Measurements from ENCODE around the gene GALNT18. TPM values are rescaled to one million over a fixed set of nuclear protein-coding genes. Genes with fewer than 3 reads are reported as not detected.
A peak's percentile ranks its signal among the peaks of the same experiment; 100 is the strongest.

The GALNT18 gene
- total RNA-seq, 1 donor from 2014 or later = 22.9 TPM

GRCh38 chr11:11486423-11486822 lies 135.4 kb downstream of the GALNT18 start:
- no peak for DNase-seq (ENCODE audit: missing footprints)
- no peak for ATAC-seq
- intact Hi-C loops (cut with DNase I) = no loop called here

- ATAC-seq (no peak), DNase-seq (ENCODE audit: missing footprints) (no peak)
- intact Hi-C loops (cut with DNase I) = no loop called here
Observed at GRCh38 chr11:11486002-11486401, 135.8 kb downstream of the GALNT18 start.

GRCh38 chr11:11483627-11484026 lies 138.2 kb downstream of the GALNT18 start:
- no peak for ATAC-seq
- DNase-seq (ENCODE audit: missing footprints) = no peak
- intact Hi-C loops (cut with DNase I) = loop anchor here (5.0 kb wide), 1 partner anchor 134 kb away; no protein-coding TSS in a partner anchor

DNA sequence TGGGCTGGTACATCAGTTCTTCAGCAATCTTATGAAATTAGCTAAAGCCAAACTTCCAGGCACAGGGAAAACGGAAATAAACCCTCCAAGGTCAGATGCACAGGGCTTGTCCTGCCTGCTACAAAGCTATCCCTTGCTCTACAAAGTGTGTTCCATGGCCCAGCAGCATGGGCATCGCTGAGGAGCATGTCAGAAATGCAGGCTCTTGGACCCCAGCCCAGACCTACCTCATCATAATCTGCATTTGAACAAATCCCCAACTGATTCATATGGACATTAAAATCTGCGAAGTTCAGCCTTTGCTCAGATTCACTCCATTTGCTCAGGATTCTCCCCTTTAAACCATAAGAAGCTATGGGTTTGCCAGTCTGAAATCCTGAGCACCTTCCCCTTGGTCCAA lies 139.1 kb downstream of the GALNT18 start:
- no peak for ATAC-seq
- no peak for DNase-seq (ENCODE audit: missing footprints)
- intact Hi-C loops (cut with DNase I) = loop anchor here (5.0 kb wide), 1 partner anchor 135 kb away; no protein-coding TSS in a partner anchor

DNA sequence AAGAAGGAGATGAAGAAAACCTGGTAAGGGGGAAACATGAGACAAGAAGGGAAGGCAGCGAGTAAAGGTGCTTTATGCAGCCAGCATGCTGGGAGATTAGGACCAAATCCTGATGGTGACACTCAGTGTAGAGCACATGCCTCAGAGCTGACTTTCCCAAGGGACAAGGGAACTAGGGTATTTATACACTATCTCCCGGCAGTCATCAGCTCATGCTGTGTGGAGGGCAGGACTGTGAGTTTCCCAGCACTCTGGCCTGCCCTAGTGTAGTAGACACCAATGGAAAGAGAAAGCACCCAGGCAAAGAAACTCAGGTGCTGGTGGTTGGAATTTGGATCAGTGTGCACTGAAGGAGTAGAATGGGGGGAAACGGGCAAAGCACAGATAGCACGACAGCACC lies 140.4 kb downstream of the GALNT18 start:
- ATAC-seq (peak; percentile 92), DNase-seq (ENCODE audit: missing footprints) (no peak)
- intact Hi-C loops (cut with DNase I) = loop anchor here (5.0 kb wide), 1 partner anchor 136 kb away; no protein-coding TSS in a partner anchor

DNA sequence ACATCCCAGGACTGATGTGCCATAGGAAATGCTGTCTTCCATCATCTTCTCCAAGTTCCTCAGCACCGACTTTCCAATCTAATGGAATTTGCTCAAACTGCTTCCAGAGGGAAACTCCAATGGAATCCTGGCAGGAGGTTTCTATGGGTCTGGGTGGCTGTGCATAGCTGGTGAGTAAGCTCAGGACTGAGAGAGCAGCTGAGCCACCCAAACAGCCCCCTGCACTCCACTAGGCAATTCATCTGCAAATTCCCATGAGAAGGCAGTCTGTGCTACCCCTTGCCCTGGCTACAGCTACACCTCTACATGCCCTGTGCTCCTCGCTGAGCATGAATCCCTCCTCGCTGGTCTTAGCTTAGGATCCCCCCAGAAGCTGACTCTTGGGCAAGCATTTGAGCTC lies 140.8 kb downstream of the GALNT18 start:
- intact Hi-C loops (cut with DNase I) = loop anchor here (5.0 kb wide), 1 partner anchor 136 kb away; no protein-coding TSS in a partner anchor
- peak; percentile 1 for ATAC-seq
- DNase-seq (ENCODE audit: missing footprints) = no peak

GRCh38 chr11:11478687-11479086 lies 143.1 kb downstream of the GALNT18 start:
- DNase-seq (ENCODE audit: missing footprints) (no peak), ATAC-seq (no peak)
- intact Hi-C loops (cut with DNase I) = no loop called here

- intact Hi-C loops (cut with DNase I) = no loop called here
- DNase-seq (ENCODE audit: missing footprints) (no peak), ATAC-seq (no peak)
Observed at GRCh38 chr11:11477695-11478420, 143.9 kb downstream of the GALNT18 start.

- DNase-seq (ENCODE audit: missing footprints) (no peak), ATAC-seq (peak; percentile 44)
- intact Hi-C loops (cut with DNase I) = no loop called here
Observed at GRCh38 chr11:11476971-11477645, 144.7 kb downstream of the GALNT18 start.

DNA sequence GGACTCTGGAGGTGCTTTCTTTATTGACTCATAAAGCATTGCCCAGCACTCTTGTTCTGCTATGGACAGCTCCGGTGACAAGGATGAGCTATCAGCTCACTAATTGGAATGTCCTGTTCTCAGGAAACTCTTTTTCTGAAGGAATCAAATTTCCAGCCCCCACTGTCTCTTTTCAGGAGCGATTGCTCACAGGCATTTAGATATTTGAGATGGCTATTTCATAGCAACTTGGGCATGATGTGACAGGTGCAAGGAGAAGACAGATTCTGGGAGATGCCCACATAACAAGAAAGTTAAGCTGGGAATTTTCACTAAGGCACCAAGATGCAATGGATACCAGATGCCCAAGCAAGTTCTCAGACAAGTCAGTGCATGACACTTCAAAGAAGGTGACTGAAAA lies 145.3 kb downstream of the GALNT18 start:
- ATAC-seq = no peak
- DNase-seq (ENCODE audit: missing footprints) = no peak
- intact Hi-C loops (cut with DNase I) = no loop called here

DNA sequence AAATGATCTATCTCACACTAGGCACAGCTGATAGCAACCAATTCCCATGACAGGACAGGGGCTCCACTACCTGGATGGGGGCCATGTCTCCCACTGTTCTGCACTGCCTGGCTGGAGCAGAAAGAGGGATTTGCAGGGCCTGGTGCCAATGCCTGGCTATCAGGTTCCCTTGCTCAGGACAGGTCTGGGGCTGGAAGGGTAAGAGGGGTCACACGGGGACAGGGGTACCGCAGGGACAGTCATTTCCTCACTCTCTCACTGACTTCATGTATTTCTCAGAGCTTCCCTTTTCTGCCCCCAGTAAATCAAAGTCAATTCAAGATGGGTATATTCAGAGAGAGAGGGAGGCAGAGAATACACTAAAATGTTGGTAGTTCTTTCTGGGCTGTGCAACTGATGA lies 149.7 kb downstream of the GALNT18 start:
- intact Hi-C loops (cut with DNase I) = no loop called here
- no peak for DNase-seq (ENCODE audit: missing footprints)
- no peak for ATAC-seq

GRCh38 chr11:11471201-11471600 lies 150.6 kb downstream of the GALNT18 start:
- no peak for ATAC-seq
- intact Hi-C loops (cut with DNase I) = no loop called here

DNA sequence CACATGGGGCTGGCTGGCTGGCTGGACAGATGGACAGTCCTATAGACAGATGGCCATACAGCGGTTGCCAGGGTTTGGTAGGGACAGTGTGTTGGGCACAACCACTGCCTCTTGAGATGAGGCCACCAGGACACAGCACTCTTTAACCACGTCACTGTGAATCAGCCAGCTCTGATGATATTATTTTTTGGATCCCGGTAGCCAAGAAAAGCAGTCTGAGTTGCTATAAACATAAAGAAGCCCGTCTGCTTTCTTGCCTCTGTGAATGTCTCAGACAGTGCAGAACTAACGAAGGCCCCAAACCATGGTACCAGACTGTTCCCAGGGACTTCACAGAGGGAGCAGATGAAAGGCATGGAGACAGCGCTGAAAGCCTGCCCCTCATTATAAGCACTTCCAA lies 152.9 kb downstream of the GALNT18 start:
- intact Hi-C loops (cut with DNase I) = no loop called here
- DNase-seq (ENCODE audit: missing footprints) = no peak
- peak; percentile 25 for ATAC-seq

More at GRCh38 chr11:11471201-11471600, 150.6 kb downstream of the GALNT18 start:
- DNase-seq (ENCODE audit: missing footprints) = no peak

- ATAC-seq = no peak
- DNase-seq (ENCODE audit: missing footprints) = no peak
- intact Hi-C loops (cut with DNase I) = no loop called here
Observed at GRCh38 chr11:11467312-11467711, 154.5 kb downstream of the GALNT18 start.

GRCh38 chr11:11464555-11464954 lies 157.2 kb downstream of the GALNT18 start:
- DNase-seq (ENCODE audit: missing footprints) (no peak), ATAC-seq (no peak)
- intact Hi-C loops (cut with DNase I) = loop anchor here (5.0 kb wide), 1 partner anchor 43 kb away; no protein-coding TSS in a partner anchor

DNA sequence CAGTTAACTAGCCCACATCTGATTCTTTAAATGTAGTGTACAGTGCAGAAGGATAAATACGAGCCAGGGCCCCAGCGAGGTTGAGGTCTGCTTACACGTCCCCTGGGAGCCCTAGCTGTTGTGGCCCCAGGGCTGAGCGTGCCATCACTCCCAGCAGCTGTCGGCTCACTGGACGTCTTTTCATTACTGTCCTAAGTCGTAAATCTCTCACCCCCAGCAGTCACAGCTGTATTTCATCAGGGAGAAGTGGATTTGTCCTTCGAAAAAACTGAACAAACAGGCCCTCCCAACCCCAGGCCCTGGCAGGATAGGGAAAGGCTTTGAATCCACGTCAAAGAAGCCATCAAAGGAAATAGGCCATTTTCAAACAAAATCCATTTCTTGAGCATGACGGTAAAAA lies 158.4 kb downstream of the GALNT18 start:
- no peak for ATAC-seq
- DNase-seq (ENCODE audit: missing footprints) = no peak
- intact Hi-C loops (cut with DNase I) = loop anchor here (5.0 kb wide), 1 partner anchor 44 kb away; no protein-coding TSS in a partner anchor

- intact Hi-C loops (cut with DNase I) = loop anchor here (1.0 to 5.0 kb wide), 2 partner anchors 46 to 54 kb away; no protein-coding TSS in a partner anchor
- peak; percentile 83 for ATAC-seq
- no peak for DNase-seq (ENCODE audit: missing footprints)
Observed at GRCh38 chr11:11461473-11461872, 160.3 kb downstream of the GALNT18 start.

DNA sequence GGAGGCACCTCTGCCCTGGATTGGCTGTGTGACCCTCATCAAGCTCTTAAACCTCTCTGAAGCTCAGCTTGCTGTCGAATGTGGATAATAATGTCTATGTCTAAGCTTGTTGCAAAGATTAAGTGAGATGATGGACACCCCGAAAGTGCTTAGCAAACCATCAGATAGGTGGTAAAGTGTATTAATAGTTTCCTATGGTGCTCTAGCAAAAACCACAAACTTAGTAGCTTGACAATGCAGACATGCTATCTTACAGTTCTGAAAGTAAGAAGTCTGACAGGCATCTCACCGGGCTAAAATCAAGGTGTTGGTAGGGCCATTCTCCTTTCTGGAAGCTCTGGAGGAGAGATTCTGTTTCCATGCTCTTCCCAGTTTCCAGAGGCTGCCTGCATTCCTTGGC lies 162.2 kb downstream of the GALNT18 start:
- no peak for DNase-seq (ENCODE audit: missing footprints)
- no peak for ATAC-seq
- intact Hi-C loops (cut with DNase I) = no loop called here

- no peak for ATAC-seq
- DNase-seq (ENCODE audit: missing footprints) = no peak
- intact Hi-C loops (cut with DNase I) = no loop called here
Observed at GRCh38 chr11:11458485-11458884, 163.3 kb downstream of the GALNT18 start.

- DNase-seq (ENCODE audit: missing footprints) = no peak
- no peak for ATAC-seq
- intact Hi-C loops (cut with DNase I) = no loop called here
Observed at GRCh38 chr11:11458001-11458400, 163.8 kb downstream of the GALNT18 start.

Measured in Right ventricle myocardium inferior (tissue), 1 donor.